Activated T-cell treated with anti-CD3 and anti-CD28 coated beads, Interleukin-2, amount 50 U/mL, for 24 hours (primary cell): Measurements from ENCODE around the gene CACNG8.
"Not testable (repeated sequence)": the region's sequence is repeated elsewhere in the genome, so short reads cannot be mapped to it uniquely, and the experiment has no call there.

Source experiments
- DNase-seq: peaks from one replicate; pipeline ENCODE4 v3.0.0-alpha.2; 2020
- H3K27ac Mint-ChIP-seq: 2 replicates; pipeline ENCODE4 v1.8.0; 2020; ENCODE audit warnings: mild to moderate bottlenecking, mixed read lengths
- H3K27me3 Mint-ChIP-seq: 2 replicates; pipeline ENCODE4 v1.8.0; 2020; ENCODE audit warnings: mixed read lengths
- H3K36me3 Mint-ChIP-seq: 2 replicates; pipeline ENCODE4 v1.8.0; 2020; ENCODE audit warnings: low read depth, mixed read lengths
- H3K4me1 Mint-ChIP-seq: 2 replicates; pipeline ENCODE4 v1.8.0; 2020; ENCODE audit warnings: low read depth, mixed read lengths
- H3K4me3 Mint-ChIP-seq: 2 replicates; pipeline ENCODE4 v1.8.0; 2020; ENCODE audit warnings: mild to moderate bottlenecking, moderate library complexity, mixed read lengths
- H3K9me3 Mint-ChIP-seq: 2 replicates; pipeline ENCODE4 v1.8.0; 2020; ENCODE audit warnings: mixed read lengths

CACNG8 gene

GRCh38 chr19:54024660-54025059, 61.9 kb downstream of the CACNG8 start:
- Mint-ChIP-seq H3K9me3 (no peaks in the 10 kb centered on the region), H3K4me3 (no peak overlapping the region), H3K27me3 (peaks cover 54% of the 10 kb centered on the region), H3K27ac (no peak overlapping the region), H3K4me1 (peaks cover 11% of the 10 kb centered on the region), H3K36me3 (no peaks in the 10 kb centered on the region)
- DNase-seq = no peak

GRCh38 chr19:54026656-54027055, 63.9 kb downstream of the CACNG8 start:
- no peak overlapping the region for H3K27ac Mint-ChIP-seq
- peaks cover 4% of the 10 kb centered on the region for H3K4me1 Mint-ChIP-seq
- H3K9me3 Mint-ChIP-seq = no peaks in the 10 kb centered on the region
- no peak overlapping the region for H3K4me3 Mint-ChIP-seq
- H3K27me3 Mint-ChIP-seq = peaks cover 60% of the 10 kb centered on the region
- DNase-seq = no peak
- no peaks in the 10 kb centered on the region for H3K36me3 Mint-ChIP-seq

- no peaks in the 10 kb centered on the region for H3K9me3 Mint-ChIP-seq
- H3K4me3 Mint-ChIP-seq = no peak overlapping the region
- peaks cover 48% of the 10 kb centered on the region for H3K27me3 Mint-ChIP-seq
- H3K36me3 Mint-ChIP-seq = no peaks in the 10 kb centered on the region
- H3K4me1 Mint-ChIP-seq = no peaks in the 10 kb centered on the region
- no peak for DNase-seq
- H3K27ac Mint-ChIP-seq = no peak overlapping the region
These were observed 66.6 kb downstream of the CACNG8 start for GRCh38 chr19:54029301-54029700.

- Mint-ChIP-seq H3K36me3 (no peaks in the 10 kb centered on the region), H3K4me1 (no peaks in the 10 kb centered on the region), H3K9me3 (no peaks in the 10 kb centered on the region), H3K27me3 (peaks cover 47% of the 10 kb centered on the region), H3K27ac (no peak overlapping the region), H3K4me3 (no peak overlapping the region)
- peak; percentile 59 for DNase-seq
These were observed 67.3 kb downstream of the CACNG8 start for GRCh38 chr19:54029930-54030490.

GRCh38 chr19:54030895-54031586, 68.3 kb downstream of the CACNG8 start:
- DNase-seq = no peak
- Mint-ChIP-seq H3K27ac (no peak overlapping the region), H3K36me3 (no peaks in the 10 kb centered on the region), H3K9me3 (no peaks in the 10 kb centered on the region), H3K4me3 (no peak overlapping the region), H3K4me1 (no peaks in the 10 kb centered on the region), H3K27me3 (peaks cover 50% of the 10 kb centered on the region)

GRCh38 chr19:54035215-54036178, 72.8 kb downstream of the CACNG8 start:
- Mint-ChIP-seq H3K9me3 (no peaks in the 10 kb centered on the region), H3K36me3 (no peaks in the 10 kb centered on the region), H3K4me1 (no peaks in the 10 kb centered on the region), H3K27ac (no peak overlapping the region), H3K27me3 (peaks cover 39% of the 10 kb centered on the region), H3K4me3 (no peak overlapping the region)
- DNase-seq = no peak

GRCh38 chr19:54036542-54036941, 73.8 kb downstream of the CACNG8 start:
- DNase-seq, H3K9me3 Mint-ChIP-seq, H3K36me3 Mint-ChIP-seq, H3K4me1 Mint-ChIP-seq, H3K27ac Mint-ChIP-seq, H3K4me3 Mint-ChIP-seq: not testable (repeated sequence)
- H3K27me3 Mint-ChIP-seq = peaks cover 34% of the 10 kb centered on the region
